SK-N-SH (cell line): ENCODE results near the gene SLC39A9. TPM values are rescaled to one million over a fixed set of nuclear protein-coding genes. Genes with fewer than 3 reads are reported as not detected.

Experiments
- CTCF ChIA-PET: fragments of 300-600, 350-600 bp; formaldehyde crosslinking; extraction: SDS; loops from one replicate; lab custom pipeline; 2021; lab: Yijun Ruan, JAX
- POLR2A ChIA-PET: fragments of 350-600 bp; sonication (Branson Sonifier 250); formaldehyde crosslinking; extraction: SDS; loops from one replicate; lab custom pipeline; 2020; ENCODE audit warnings: antibody characterized with exemption, inconsistent platforms; lab: Yijun Ruan, JAX
- DNase-seq: peaks from one replicate; pipeline ENCODE4 v3.0.0; 2012
- H2AFZ ChIP-seq: fragments of 200-600 bp; sonication (generic); 2 replicates; pipeline ENCODE4 v1.8.1; 2016; ENCODE audit warnings: antibody characterized with exemption, mild to moderate bottlenecking, low read depth
- H3F3A ChIP-seq: fragments of 200-600 bp; sonication (generic); replicated peaks from 2 replicates; pipeline ENCODE3; 2016; ENCODE audit warnings: antibody characterized with exemption, mild to moderate bottlenecking; ENCODE audit not compliant: insufficient read depth
- H3K27ac ChIP-seq, 2 experiments: fragments of 200-500 bp in 1 of 2; fragments of 200-600 bp in 1 of 2; sonication (Bioruptor generic) in 1 of 2; sonication (generic), shearing (Covaris generic) in 1 of 2; 2 replicates each; pipeline versions ENCODE4 v1.5.1 to v1.6.1; 2014 to 2016; ENCODE audit warnings: low read depth in 2 of 2, inconsistent platforms in 1 of 2, low read length in 1 of 2, mild to moderate bottlenecking in 1 of 2, mixed read lengths in 1 of 2
- H3K27me3 ChIP-seq: fragments of 200-600 bp; sonication (generic), shearing (Covaris generic); 2 replicates; pipeline ENCODE4 v1.6.1; 2016; ENCODE audit warnings: mixed run types; ENCODE audit not compliant: insufficient read depth
- H3K36me3 ChIP-seq, 2 experiments: fragments of 200-500 bp in 1 of 2; fragments of 200-600 bp in 1 of 2; sonication (Bioruptor generic) in 1 of 2; sonication (generic) in 1 of 2; replicated peaks in 1 of 2; 2 replicates each; pipeline versions ENCODE3 to v1.5.1; 2014 to 2016; ENCODE audit warnings: low read length in 1 of 2, mild to moderate bottlenecking in 1 of 2; ENCODE audit not compliant: insufficient read depth in 2 of 2, control insufficient read depth in 1 of 2
- H3K4me1 ChIP-seq, 2 experiments: fragments of 200-500 bp in 1 of 2; fragments of 200-600 bp in 1 of 2; sonication (Bioruptor generic) in 1 of 2; sonication (generic), shearing (Covaris generic) in 1 of 2; 2 replicates each; pipeline versions ENCODE4 v1.5.1 to v1.6.1; 2014 to 2016; ENCODE audit warnings: low read depth in 1 of 2, low read length in 1 of 2, mixed run types in 1 of 2; ENCODE audit not compliant: insufficient read depth in 2 of 2, control insufficient read depth in 1 of 2
- H3K4me2 ChIP-seq: fragments of 200-600 bp; sonication (generic), shearing (Covaris generic); 2 replicates; pipeline ENCODE4 v1.6.1; 2017; ENCODE audit warnings: mixed run types
- H3K4me3 ChIP-seq, 2 experiments: fragments of 200-500 bp in 1 of 2; fragments of 200-600 bp in 1 of 2; sonication (Bioruptor generic) in 1 of 2; sonication (generic), shearing (Covaris generic) in 1 of 2; 2 replicates each; pipeline versions ENCODE4 v1.5.1 to v1.8.1; 2014 to 2016; ENCODE audit warnings: low read depth in 2 of 2, inconsistent platforms in 1 of 2, low read length in 1 of 2, mild to moderate bottlenecking in 1 of 2, mixed read lengths in 1 of 2, moderate library complexity in 1 of 2
- H3K79me2 ChIP-seq: fragments of 200-600 bp; sonication (generic); 2 replicates; pipeline ENCODE4 v1.8.1; 2017; ENCODE audit warnings: mild to moderate bottlenecking; ENCODE audit not compliant: insufficient read depth
- H3K9ac ChIP-seq: fragments of 200-600 bp; sonication (generic); 2 replicates; pipeline ENCODE4 v1.6.1; 2017; ENCODE audit warnings: mixed run types
- H3K9me2 ChIP-seq: fragments of 200-600 bp; sonication (generic); 2 replicates; pipeline ENCODE4 v1.6.1; 2017; ENCODE audit warnings: mixed run types
- H3K9me3 ChIP-seq: fragments of 200-600 bp; sonication (generic); 2 replicates; pipeline ENCODE4 v1.6.1; 2017; ENCODE audit warnings: mixed run types, mild to moderate bottlenecking, moderate library complexity
- H4K20me1 ChIP-seq: fragments of 200-600 bp; sonication (generic); 2 replicates; pipeline ENCODE4 v1.6.1; 2017; ENCODE audit warnings: mild to moderate bottlenecking, mixed run types; ENCODE audit not compliant: insufficient read depth
- FOSL2 ChIP-seq: IDR thresholded peaks from 2 replicates; pipeline ENCODE4 v1.4.0; 2012; ENCODE audit warnings: low read depth, mild to moderate bottlenecking, moderate library complexity, borderline replicate concordance
- FOXJ3 ChIP-seq: sonication (generic); formaldehyde crosslinking; IDR thresholded peaks from 2 replicates; pipeline ENCODE4 v1.5.1; 2020; ENCODE audit warnings: mild to moderate bottlenecking, missing genetic modification reagents
- GABPA ChIP-seq: IDR thresholded peaks from 2 replicates; pipeline ENCODE4 v1.4.0; 2012; ENCODE audit warnings: low read depth, mild to moderate bottlenecking
- GATA2 ChIP-seq: sonication (generic); formaldehyde crosslinking; IDR thresholded peaks from 2 replicates; pipeline ENCODE4 v1.5.0; 2020; ENCODE audit warnings: mild to moderate bottlenecking, missing genetic modification reagents
- IRF3 ChIP-seq: fragments of 150-350 bp; IDR thresholded peaks from 2 replicates; pipeline ENCODE4 v1.6.1; 2016; ENCODE audit warnings: mild to moderate bottlenecking, low read depth, low read length
- MAX ChIP-seq: IDR thresholded peaks from 2 replicates; pipeline ENCODE4 v1.4.0; 2012; ENCODE audit warnings: low read depth
- MEF2A ChIP-seq: IDR thresholded peaks from 2 replicates; pipeline ENCODE4 v1.4.0; 2012; ENCODE audit warnings: low read depth, borderline replicate concordance
- MXI1 ChIP-seq: IDR thresholded peaks from 2 replicates; pipeline ENCODE4 v1.6.1; 2012; ENCODE audit warnings: mild to moderate bottlenecking, low read depth, low read length, improper control_type of control experiment
- NRF1 ChIP-seq: IDR thresholded peaks from 2 replicates; pipeline ENCODE4 v1.6.1; 2012; ENCODE audit warnings: low read depth, mild to moderate bottlenecking, low read length
- RCOR1 ChIP-seq: fragments of 150-350 bp; IDR thresholded peaks from 2 replicates; pipeline ENCODE4 v1.6.1; 2017; ENCODE audit warnings: antibody characterized with exemption, low read length
- REST ChIP-seq: IDR thresholded peaks from 2 replicates; pipeline ENCODE4 v1.6.1; 2012; ENCODE audit warnings: mild to moderate bottlenecking, low read depth, low read length, moderate library complexity
- SMC3 ChIP-seq: IDR thresholded peaks from 2 replicates; pipeline ENCODE4 v1.6.1; 2012; ENCODE audit warnings: low read depth, low read length, improper control_type of control experiment
- TEAD4 ChIP-seq: IDR thresholded peaks from 2 replicates; pipeline ENCODE4 v1.4.0; 2012; ENCODE audit warnings: mild to moderate bottlenecking, borderline replicate concordance; ENCODE audit not compliant: insufficient read depth
- USF1 ChIP-seq: IDR thresholded peaks from 2 replicates; pipeline ENCODE4 v1.4.0; 2012; ENCODE audit warnings: low read depth, borderline replicate concordance
- WGBS: methylation state at CpG from one replicate; pipeline ENCODE4 v1.1.6; 2017; ENCODE audit warnings: low lambda C conversion rate; 5-methylcytosine and 5-hydroxymethylcytosine counted together
- polyA plus RNA-seq, 3 experiments: library from polyadenylated mRNA; depleted of rRNA; stranded (reverse); fragments of >200 nt; gene quantifications; 2 replicates each; pipeline ENCODE4 v1.2.3, GENCODE V29; 2012

Gene SLC39A9
- polyA plus RNA-seq, 1 of the 3 experiments (the other 2 are of a cell fraction): 39.8 TPM

- ChIA-PET CTCF (interaction anchor here (1.7 kb wide), 1 partner anchor 35 kb away, joined by 7 read pairs; no protein-coding TSS in a partner anchor), POLR2A (no interaction called here)
- TF ChIP-seq IRF3 (no peak), MEF2A (no peak), NRF1 (no peak), SMC3 (no peak), REST (no peak), MAX (no peak), MXI1 (no peak), GABPA (no peak), RCOR1 (no peak)
- no peaks in the 10 kb centered on the region for H3K9me2 ChIP-seq
- no peaks in the 10 kb centered on the region for H3K27me3 ChIP-seq
- peaks cover 53% of the 10 kb centered on the region for H3K79me2 ChIP-seq
- no peak overlapping the region for H3K9ac ChIP-seq
- no peak overlapping the region for H3K27ac ChIP-seq
- DNase-seq: no peak
- no peak overlapping the region for H2AFZ ChIP-seq
- WGBS: 80% methylated on average over 2 of the region's 2 CpGs
- no peaks in the 10 kb centered on the region for H3K4me1 ChIP-seq
- no peak overlapping the region for H3K4me2 ChIP-seq
- no peaks in the 10 kb centered on the region; the same call in 1 of the 2 replicates for H3K9me3 ChIP-seq
- no peak overlapping the region for H3K4me3 ChIP-seq
- 0 out of 2 replicates have a peak, but pooled peaks cover 11% of the 10 kb centered on the region for H4K20me1 ChIP-seq
- H3K36me3 ChIP-seq: peaks cover 27 to 41% of the 10 kb centered on the region in 2 experiments
- peaks cover 6% of the 10 kb centered on the region for H3F3A ChIP-seq
Measured at GRCh38 chr14:69424149-69424923, 25.8 kb downstream of the SLC39A9 start.

- TF ChIP-seq TEAD4 (no peak), MXI1 (no peak), USF1 (no peak), NRF1 (no peak), MAX (no peak), FOXJ3 (CRISPR knock-in tag) (no peak), GATA2 (CRISPR knock-in tag) (no peak), REST (no peak), FOSL2 (no peak)
- ChIA-PET CTCF (interaction anchor here (1.6 kb wide), 1 partner anchor 66 kb away, joined by 3 read pairs; no protein-coding TSS in a partner anchor), POLR2A (no interaction called here)
- Histone ChIP-seq H3K4me2 (no peak overlapping the region), H3K27me3 (no peaks in the 10 kb centered on the region), H3K27ac (no peak overlapping the region), H3K9me2 (no peaks in the 10 kb centered on the region), H3K4me3 (no peak overlapping the region), H2AFZ (no peak overlapping the region), H3K9ac (no peak overlapping the region), H3K9me3 (no peaks in the 10 kb centered on the region; the same call in 1 of the 2 replicates), H3F3A (peaks cover 6% of the 10 kb centered on the region), H3K36me3 (peaks cover 27 to 56% of the 10 kb centered on the region in 2 experiments), H3K4me1 (no peaks in the 10 kb centered on the region), H3K79me2 (peaks cover 33% of the 10 kb centered on the region), H4K20me1 (0 out of 2 replicates have a peak, but pooled peaks cover 2% of the 10 kb centered on the region)
- DNase-seq: no peak
- 93% methylated on average over 1 of the region's 1 CpG for WGBS
Measured at GRCh38 chr14:69427596-69427995, 29.1 kb downstream of the SLC39A9 start.
